Superior temporal gyrus (tissue), 1 donor: ENCODE data around the gene CENPVL1.
"Not testable (repeated sequence)": the region's sequence is repeated elsewhere in the genome, so short reads cannot be mapped to it uniquely, and the experiment has no call there.

Source experiments
- DNase-seq: peaks from one replicate; pipeline ENCODE4 v3.0.0-alpha.2; 2016; ENCODE audit errors: extremely low spot score

CENPVL1 gene

DNA sequence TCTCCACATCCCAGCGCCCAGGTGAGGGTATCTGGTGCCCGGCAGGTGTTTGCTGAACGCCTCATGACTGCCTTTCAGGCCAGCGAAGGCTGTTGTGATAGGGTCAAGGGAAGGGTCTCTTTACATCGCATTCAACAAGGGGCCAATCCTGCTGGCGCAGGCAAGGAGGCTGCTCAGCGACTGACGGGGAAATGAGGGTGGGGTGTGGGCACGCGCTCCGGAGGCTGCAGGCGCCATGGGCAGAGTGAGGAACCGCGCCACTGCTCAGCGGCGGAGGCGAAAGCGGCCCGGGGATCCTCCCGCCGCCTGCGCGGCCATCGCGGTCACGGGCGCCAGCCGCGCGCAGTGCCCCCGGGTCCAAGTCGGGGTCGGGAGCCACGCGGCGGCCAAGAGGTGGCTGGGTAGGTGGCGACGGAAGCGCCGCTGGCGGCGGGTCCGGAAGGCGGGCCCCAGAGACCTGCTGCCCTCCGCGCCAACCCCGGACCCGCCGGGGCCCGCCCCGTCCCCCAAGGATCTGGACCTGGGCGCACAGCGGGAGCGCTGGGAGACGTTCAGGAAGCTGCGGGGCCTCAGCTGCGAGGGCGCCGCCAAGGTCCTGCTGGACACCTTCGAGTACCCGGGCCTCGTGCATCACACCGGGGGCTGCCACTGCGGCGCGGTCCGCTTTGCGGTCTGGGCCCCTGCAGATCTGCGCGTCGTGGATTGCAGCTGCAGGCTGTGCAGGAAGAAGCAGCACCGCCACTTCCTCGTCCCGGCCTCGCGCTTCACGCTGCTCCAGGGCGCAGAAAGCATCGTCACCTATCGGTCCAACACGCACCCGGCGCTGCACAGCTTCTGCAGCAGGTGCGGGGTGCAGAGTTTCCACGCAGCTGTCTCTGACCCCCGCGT, at the start of gene CENPVL1:
Gene CENPVL1, plus strand, starts transcription at position 236 of the 888 bp plus-strand sequence. Its CDS starts 0 bp downstream, at position 236.
- not testable (repeated sequence) for DNase-seq

DNA sequence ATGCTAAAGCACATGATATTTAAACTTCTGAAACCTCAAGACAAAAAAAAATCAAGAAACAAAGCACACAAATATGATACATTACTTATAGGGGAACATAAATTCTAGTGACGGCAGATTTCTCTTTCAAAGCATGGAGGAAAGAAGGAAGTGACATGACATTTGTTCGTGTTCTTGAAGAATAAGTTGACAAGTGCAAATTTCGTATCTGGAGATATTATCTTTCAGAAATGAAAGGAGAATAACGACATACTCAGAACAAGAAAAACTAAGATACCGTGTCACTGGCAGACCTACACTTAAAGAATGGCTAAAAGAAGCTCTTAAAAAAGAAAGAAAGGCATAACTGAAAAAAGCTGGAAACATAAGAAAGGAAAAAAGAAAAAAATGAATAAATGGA, 44.3 kb upstream of the CENPVL1 start:
- DNase-seq = no peak

DNA sequence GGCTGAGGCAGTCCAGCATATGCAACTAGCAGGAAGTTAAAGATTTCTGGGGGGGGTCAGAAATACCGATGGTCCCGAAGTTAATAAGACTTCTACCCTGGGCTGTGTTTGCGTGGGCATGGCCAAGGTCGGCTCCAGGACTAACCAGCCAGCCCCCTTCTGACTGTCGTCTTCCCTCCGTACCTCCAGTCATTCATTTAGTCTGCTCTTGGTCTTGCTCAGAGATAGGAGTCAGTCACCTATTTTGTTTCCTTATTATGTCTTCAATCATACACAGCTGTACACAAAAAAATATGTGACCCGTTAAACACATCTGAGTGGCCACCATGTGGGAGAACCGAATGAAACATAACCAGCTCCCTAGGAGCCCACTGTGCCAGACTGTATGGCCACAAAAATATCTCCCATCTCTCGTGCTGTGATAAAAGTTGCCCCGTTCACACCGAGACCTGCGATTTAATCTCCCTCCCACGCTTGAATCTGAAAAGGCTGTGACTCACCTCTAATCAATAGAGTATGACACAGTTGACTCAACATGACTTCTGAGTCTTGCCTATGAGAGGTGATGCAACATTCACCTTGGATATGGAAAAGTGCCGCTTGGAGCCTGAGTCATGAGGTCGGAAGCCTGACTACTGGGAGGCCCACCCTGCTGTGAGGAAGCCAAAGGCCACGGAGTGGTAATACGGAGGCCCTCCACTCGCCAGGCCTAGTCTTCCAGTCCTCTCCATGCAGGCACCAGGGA, 30.5 kb upstream of the CENPVL1 start:
- DNase-seq = not testable (repeated sequence)

DNA sequence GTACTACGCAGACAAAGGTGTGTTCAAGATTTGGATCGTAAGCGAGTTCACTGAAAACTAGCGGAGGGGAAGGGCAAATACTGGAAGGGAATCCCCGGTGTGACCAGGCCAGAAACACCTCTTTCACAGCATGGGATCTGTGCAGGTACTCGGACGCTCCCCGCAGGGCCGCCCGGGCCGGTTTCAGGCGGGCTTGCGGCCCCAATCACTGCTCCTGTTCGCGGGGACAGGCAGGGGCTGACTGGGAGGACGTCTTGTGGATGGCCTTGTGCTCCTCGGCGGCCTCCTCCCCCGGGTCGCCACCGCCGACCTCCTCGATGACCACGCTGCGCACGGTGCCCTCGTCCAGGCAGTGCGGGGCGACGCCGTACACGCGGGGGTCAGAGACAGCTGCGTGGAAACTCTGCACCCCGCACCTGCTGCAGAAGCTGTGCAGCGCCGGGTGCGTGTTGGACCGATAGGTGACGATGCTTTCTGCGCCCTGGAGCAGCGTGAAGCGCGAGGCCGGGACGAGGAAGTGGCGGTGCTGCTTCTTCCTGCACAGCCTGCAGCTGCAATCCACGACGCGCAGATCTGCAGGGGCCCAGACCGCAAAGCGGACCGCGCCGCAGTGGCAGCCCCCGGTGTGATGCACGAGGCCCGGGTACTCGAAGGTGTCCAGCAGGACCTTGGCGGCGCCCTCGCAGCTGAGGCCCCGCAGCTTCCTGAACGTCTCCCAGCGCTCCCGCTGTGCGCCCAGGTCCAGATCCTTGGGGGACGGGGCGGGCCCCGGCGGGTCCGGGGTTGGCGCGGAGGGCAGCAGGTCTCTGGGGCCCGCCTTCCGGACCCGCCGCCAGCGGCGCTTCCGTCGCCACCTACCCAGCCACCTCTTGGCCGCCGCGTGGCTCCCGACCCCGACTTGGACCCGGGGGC, 28.2 kb upstream of the CENPVL1 start:
- not testable (repeated sequence) for DNase-seq

DNA sequence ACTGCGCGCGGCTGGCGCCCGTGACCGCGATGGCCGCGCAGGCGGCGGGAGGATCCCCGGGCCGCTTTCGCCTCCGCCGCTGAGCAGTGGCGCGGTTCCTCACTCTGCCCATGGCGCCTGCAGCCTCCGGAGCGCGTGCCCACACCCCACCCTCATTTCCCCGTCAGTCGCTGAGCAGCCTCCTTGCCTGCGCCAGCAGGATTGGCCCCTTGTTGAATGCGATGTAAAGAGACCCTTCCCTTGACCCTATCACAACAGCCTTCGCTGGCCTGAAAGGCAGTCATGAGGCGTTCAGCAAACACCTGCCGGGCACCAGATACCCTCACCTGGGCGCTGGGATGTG, 27.6 kb upstream of the CENPVL1 start, which contains the start of gene CENPVL2:
Gene CENPVL2, minus strand, starts transcription at position 112 of the 343 bp plus-strand sequence. Its CDS starts 0 bp downstream, at position 112.
- not testable (repeated sequence) for DNase-seq

DNA sequence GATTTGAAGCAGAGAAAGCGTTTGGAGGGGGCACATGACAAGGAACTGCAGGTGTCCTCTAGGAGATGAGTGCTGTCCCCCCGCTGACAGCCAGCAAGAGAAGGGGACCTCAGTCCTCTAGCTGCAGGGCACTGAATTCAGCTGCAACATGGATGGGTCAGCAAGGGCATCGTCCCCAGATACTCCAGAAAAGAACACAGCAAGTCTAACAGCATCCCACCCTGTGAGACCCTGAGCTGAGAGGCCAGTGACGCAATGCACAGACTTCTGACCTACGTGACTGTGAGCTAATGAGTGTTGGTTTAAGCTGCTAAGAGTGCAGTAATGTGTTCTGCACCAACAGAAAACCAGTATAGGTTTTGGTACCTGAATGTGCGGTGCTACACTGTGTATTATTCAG, 16.1 kb upstream of the CENPVL1 start:
- DNase-seq = no peak

- no peak for DNase-seq
These were observed 12.9 kb upstream of the CENPVL1 start for GRCh38 chrX:51697397-51697796.

DNA sequence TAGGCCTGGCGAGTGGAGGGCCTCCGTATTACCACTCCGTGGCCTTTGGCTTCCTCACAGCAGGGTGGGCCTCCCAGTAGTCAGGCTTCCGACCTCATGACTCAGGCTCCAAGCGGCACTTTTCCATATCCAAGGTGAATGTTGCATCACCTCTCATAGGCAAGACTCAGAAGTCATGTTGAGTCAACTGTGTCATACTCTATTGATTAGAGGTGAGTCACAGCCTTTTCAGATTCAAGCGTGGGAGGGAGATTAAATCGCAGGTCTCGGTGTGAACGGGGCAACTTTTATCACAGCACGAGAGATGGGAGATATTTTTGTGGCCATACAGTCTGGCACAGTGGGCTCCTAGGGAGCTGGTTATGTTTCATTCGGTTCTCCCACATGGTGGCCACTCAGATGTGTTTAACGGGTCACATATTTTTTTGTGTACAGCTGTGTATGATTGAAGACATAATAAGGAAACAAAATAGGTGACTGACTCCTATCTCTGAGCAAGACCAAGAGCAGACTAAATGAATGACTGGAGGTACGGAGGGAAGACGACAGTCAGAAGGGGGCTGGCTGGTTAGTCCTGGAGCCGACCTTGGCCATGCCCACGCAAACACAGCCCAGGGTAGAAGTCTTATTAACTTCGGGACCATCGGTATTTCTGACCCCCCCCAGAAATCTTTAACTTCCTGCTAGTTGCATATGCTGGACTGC, 2.8 kb downstream of the CENPVL1 start:
- DNase-seq = not testable (repeated sequence)

- no peak for DNase-seq
These were observed 17.9 kb downstream of the CENPVL1 start for GRCh38 chrX:51728202-51728601.

- DNase-seq = no peak
These were observed 26.8 kb downstream of the CENPVL1 start for GRCh38 chrX:51737091-51737490.

- DNase-seq = no peak
These were observed 32.3 kb downstream of the CENPVL1 start for GRCh38 chrX:51742586-51742985.

DNA sequence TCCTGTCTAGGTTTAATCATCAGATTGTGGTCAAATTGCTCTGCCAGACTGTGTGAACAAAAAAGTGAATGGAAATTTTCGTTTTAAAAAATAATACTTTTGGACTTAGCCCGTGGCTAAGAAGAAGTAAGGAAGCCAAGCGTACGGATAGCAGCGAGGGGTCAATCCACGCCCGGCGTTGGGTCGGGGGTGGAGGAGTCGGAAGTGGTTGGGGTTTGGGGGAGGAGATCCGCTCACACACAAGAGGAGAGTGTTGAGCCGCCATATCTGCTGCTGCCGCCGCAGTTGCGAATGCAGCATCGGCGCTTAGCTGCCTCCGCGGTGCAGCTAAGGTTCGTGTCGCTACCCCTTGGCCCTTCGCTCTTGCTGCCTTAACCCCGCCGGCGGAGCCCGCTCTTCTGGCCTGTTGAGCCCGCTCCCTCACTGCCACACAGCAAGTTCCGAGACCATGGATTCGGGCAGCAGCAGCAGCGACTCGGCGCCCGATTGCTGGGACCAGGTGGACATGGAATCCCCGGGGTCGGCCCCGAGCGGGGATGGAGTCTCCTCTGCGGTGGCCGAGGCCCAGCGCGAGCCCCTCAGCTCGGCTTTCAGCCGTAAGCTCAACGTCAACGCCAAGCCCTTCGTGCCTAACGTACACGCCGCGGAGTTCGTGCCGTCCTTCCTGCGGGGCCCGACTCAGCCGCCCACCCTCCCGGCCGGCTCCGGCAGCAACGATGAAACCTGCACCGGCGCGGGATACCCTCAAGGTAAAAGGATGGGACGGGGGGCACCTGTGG, 33.1 kb downstream of the CENPVL1 start, which contains the start of gene GSPT2:
Gene GSPT2, plus strand, starts transcription at position 264 of the 779 bp plus-strand sequence. Its CDS starts 185 bp downstream, at position 449.
- DNase-seq = peak; percentile 69

DNA sequence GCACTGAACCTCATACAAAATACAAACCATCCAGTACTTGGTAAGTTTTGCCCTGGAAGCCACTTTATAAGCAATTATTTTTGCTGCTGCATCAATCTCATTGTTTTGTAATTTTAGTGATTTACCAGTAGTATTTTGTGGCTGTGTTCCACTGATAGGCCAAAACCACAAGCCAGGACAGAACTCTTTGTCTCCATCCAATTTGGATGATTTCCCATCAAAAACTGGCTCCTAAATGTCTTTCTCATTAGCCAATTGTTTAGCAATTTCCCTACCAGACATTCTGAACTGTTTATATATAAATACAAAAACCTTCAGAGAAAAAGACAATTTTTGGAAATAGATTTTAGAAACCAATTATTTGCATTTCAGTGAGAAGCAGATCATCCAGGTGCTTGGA, 37.4 kb downstream of the CENPVL1 start:
- DNase-seq = no peak

DNA sequence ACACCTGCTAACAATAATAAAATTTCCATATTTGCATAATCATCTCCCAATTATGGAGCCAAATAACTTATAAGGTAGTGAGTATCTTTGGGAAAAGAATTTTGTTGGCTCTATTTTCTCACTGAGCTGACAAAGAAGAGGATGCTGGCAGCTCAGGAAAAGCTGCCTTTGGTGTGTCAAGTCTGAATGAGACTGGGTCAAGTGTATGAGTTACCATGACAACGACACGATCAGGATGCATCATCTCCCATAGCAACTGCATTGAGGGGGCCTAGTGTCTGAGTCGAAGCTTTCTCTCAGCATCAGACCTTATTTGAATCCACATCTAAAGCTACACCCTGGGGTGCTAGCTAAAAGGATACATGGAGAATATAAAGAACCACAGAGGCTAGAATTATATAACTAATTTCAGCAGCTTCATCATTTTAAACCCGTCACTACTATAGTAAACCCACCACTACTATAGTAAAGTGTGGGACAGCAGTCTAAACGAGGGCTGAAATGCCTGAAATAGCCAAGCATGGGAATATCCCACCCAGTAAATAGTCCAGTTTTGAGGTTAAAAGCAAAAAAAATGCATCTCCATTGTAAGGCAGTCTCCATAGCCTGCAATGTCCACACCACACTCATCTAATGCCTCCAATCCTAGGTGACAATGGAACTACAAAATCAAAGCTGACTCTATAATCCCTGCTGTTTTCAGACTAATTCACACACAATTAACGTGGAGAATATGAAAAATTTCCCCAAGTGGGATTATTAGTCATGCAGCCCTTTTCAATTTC, 48.9 kb downstream of the CENPVL1 start:
- peak; percentile 26 for DNase-seq

- DNase-seq = no peak
These were observed 50.3 kb downstream of the CENPVL1 start for GRCh38 chrX:51760657-51761056.
